SU-DHL-6 (cell line): ENCODE data around the gene USP54.
"Not testable (repeated sequence)": the region's sequence is repeated elsewhere in the genome, so short reads cannot be mapped to it uniquely, and the experiment has no call there.

Experiments
- H2AFZ ChIP-seq: fragments of 200-600 bp; sonication (generic); 2 replicates; pipeline ENCODE4 v1.6.1; 2014; ENCODE audit warnings: low read depth, mild to moderate bottlenecking, moderate library complexity, mixed read lengths, antibody characterized with exemption, low read length; ENCODE audit not compliant: severe bottlenecking
- H3F3A ChIP-seq: fragments of 200-600 bp; shearing (Covaris generic); 2 replicates; pipeline ENCODE4 v1.6.0; 2016; ENCODE audit warnings: antibody characterized with exemption, mild to moderate bottlenecking; ENCODE audit not compliant: insufficient read depth
- H3K27ac ChIP-seq: fragments of 200-600 bp; sonication (generic); 2 replicates; pipeline ENCODE4 v1.5.1; 2016; ENCODE audit warnings: low read depth, mild to moderate bottlenecking, low read length, moderate library complexity, mixed read lengths
- H3K27me3 ChIP-seq: fragments of 200-600 bp; sonication (generic), shearing (Covaris generic); 2 replicates; pipeline ENCODE4 v1.6.0; 2014; ENCODE audit warnings: mild to moderate bottlenecking, low read length
- H3K36me3 ChIP-seq: fragments of 200-600 bp; sonication (generic); 2 replicates; pipeline ENCODE4 v1.6.1; 2014; ENCODE audit warnings: mild to moderate bottlenecking, low read length, mixed read lengths
- H3K4me2 ChIP-seq: fragments of 300-600, 200-600 bp; shearing (Covaris generic), sonication (generic); 2 replicates; pipeline ENCODE4 v1.6.0; 2014; ENCODE audit warnings: low read length, low read depth, mild to moderate bottlenecking; ENCODE audit not compliant: poor library complexity, severe bottlenecking
- H3K4me3 ChIP-seq: fragments of 200-600 bp; sonication (generic); 2 replicates; pipeline ENCODE4 v1.5.1; 2014; ENCODE audit warnings: antibody characterized with exemption, low read length, mild to moderate bottlenecking, mixed read lengths; ENCODE audit not compliant: insufficient read depth, poor library complexity, severe bottlenecking
- H3K79me2 ChIP-seq: fragments of 200-600 bp; sonication (generic); 2 replicates; pipeline ENCODE4 v1.6.1; 2014; ENCODE audit warnings: mild to moderate bottlenecking, low read length, moderate library complexity; ENCODE audit not compliant: insufficient read depth
- H3K9ac ChIP-seq: fragments of 200-600 bp; sonication (generic); 2 replicates; pipeline ENCODE4 v1.7.0; 2014; ENCODE audit warnings: mild to moderate bottlenecking, low read length
- H3K9me2 ChIP-seq: fragments of 200-600 bp; sonication (generic); replicated peaks from 2 replicates; pipeline ENCODE4 v1.6.1; 2014; ENCODE audit warnings: low read length; ENCODE audit not compliant: insufficient read depth
- H3K9me3 ChIP-seq: fragments of 200-600 bp; sonication (generic); 2 replicates; pipeline ENCODE4 v1.6.1; 2014; ENCODE audit warnings: low read length, mixed read lengths; ENCODE audit not compliant: insufficient read depth
- H4K20me1 ChIP-seq: fragments of 200-600 bp; sonication (generic); 2 replicates; pipeline ENCODE4 v1.6.1; 2014; ENCODE audit warnings: low read depth, mild to moderate bottlenecking, antibody characterized with exemption, low read length, moderate library complexity, mixed read lengths
- CTCF ChIP-seq: fragments of 200-600 bp; sonication (generic); IDR thresholded peaks from one replicate; pipeline ENCODE4 v1.5.1; 2017; ENCODE audit warnings: antibody characterized with exemption, mild to moderate bottlenecking, low read length, moderate library complexity; ENCODE audit not compliant: insufficient read depth, poor library complexity, severe bottlenecking
- EZH2phosphoT487 ChIP-seq: fragments of 200-600 bp; sonication (generic), shearing (Covaris generic); conservative IDR thresholded peaks from 2 replicates; pipeline ENCODE4 v1.6.1; 2018; ENCODE audit warnings: mild to moderate bottlenecking, antibody characterized with exemption, low read length, moderate library complexity, mixed read lengths

Gene USP54

GRCh38 chr10:73625884-73626752, 35.0 kb upstream of the USP54 start:
- Histone ChIP-seq H3K9ac (peak overlapping the region; percentile 80), H3K4me3 (peak overlapping the region; percentile 76), H3K36me3 (no peaks in the 10 kb centered on the region), H3K9me3 (no peaks in the 10 kb centered on the region), H3K27me3 (no peaks in the 10 kb centered on the region), H3F3A (peaks cover 4% of the 10 kb centered on the region; the same call in 1 of the 2 replicates), H3K4me2 (peak overlapping the region; percentile 95), H3K79me2 (no peaks in the 10 kb centered on the region), H4K20me1 (no peaks in the 10 kb centered on the region), H3K27ac (peak overlapping the region; percentile 23; the same call in 1 of the 2 replicates), H3K9me2 (no peaks in the 10 kb centered on the region), H2AFZ (peak overlapping the region; percentile 91)
- TF ChIP-seq EZH2phosphoT487 = no peak
- TF ChIP-seq CTCF = no peak

- Histone ChIP-seq H3K27me3 (no peaks in the 10 kb centered on the region), H3K4me3 (peak overlapping the region; percentile 76), H3F3A (peaks cover 4% of the 10 kb centered on the region; the same call in 1 of the 2 replicates), H3K27ac (no peak overlapping the region), H3K9me3 (no peaks in the 10 kb centered on the region), H3K9ac (peak overlapping the region; percentile 80), H3K36me3 (no peaks in the 10 kb centered on the region), H3K4me2 (peak overlapping the region; percentile 95), H3K9me2 (no peaks in the 10 kb centered on the region), H4K20me1 (no peaks in the 10 kb centered on the region), H3K79me2 (no peaks in the 10 kb centered on the region), H2AFZ (peak overlapping the region; percentile 91)
- TF ChIP-seq CTCF = no peak
- no peak for TF ChIP-seq EZH2phosphoT487
These were observed 34.1 kb upstream of the USP54 start for GRCh38 chr10:73625004-73625883.

GRCh38 chr10:73623056-73623455, 31.9 kb upstream of the USP54 start:
- no peaks in the 10 kb centered on the region for H3K9me2 ChIP-seq
- TF ChIP-seq CTCF = no peak
- H3K9me3 ChIP-seq = no peaks in the 10 kb centered on the region
- H3K4me3 ChIP-seq = no peak overlapping the region
- no peaks in the 10 kb centered on the region for H3K36me3 ChIP-seq
- H2AFZ ChIP-seq = no peak overlapping the region
- H3F3A ChIP-seq = peaks cover 4% of the 10 kb centered on the region; the same call in 1 of the 2 replicates
- H3K27ac ChIP-seq = no peak overlapping the region
- H3K79me2 ChIP-seq = no peaks in the 10 kb centered on the region
- H3K27me3 ChIP-seq = no peaks in the 10 kb centered on the region
- H3K9ac ChIP-seq = no peak overlapping the region
- H3K4me2 ChIP-seq = no peak overlapping the region
- H4K20me1 ChIP-seq = no peaks in the 10 kb centered on the region

- not testable (repeated sequence) for H3K27me3 ChIP-seq, H3K9ac ChIP-seq, H2AFZ ChIP-seq, H3K79me2 ChIP-seq, H4K20me1 ChIP-seq, H3K27ac ChIP-seq, H3K9me3 ChIP-seq, H3K4me2 ChIP-seq, H3K9me2 ChIP-seq, H3K4me3 ChIP-seq, H3F3A ChIP-seq, H3K36me3 ChIP-seq
These were observed 29.8 kb upstream of the USP54 start for GRCh38 chr10:73620974-73621373.

- H3K27ac ChIP-seq, H3K36me3 ChIP-seq, H2AFZ ChIP-seq, H3K27me3 ChIP-seq, H3K4me2 ChIP-seq, H3F3A ChIP-seq, H3K9ac ChIP-seq, H3K4me3 ChIP-seq, H4K20me1 ChIP-seq, H3K79me2 ChIP-seq, H3K9me2 ChIP-seq, H3K9me3 ChIP-seq: not testable (repeated sequence)
These were observed 26.0 kb upstream of the USP54 start for GRCh38 chr10:73617143-73617542.
